Embryonic facial prominence (tissue), 1 donor: ENCODE measurements around the gene GLRA3.
A peak's percentile ranks its signal among the peaks of the same experiment; 100 is the strongest.
"Not testable (repeated sequence)": the region's sequence is repeated elsewhere in the genome, so short reads cannot be mapped to it uniquely, and the experiment has no call there.

Experiments
- DNase-seq: peaks from one replicate; pipeline ENCODE4 v3.0.0-alpha.2; 2016; ENCODE audit errors: extremely low spot score

Gene GLRA3

DNA sequence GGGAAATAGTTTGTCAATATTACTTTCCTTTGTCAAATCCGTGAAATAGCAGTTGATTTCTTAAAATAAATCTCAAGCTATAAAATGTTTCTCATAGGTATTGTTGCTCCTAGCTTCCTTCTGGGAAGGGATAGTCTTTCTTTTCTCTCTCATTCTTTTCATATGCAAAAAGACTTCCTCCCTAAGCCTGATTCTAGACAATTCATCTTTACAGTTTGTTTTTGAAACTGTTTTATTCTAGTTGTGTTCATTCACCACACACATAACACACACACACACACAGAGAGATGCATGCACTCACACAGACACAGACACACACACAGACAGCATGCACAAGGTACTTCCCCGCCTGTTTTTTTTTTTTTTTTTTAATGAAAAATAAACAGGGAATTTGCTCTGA, 18.2 kb downstream of the GLRA3 start:
- DNase-seq = no peak

DNA sequence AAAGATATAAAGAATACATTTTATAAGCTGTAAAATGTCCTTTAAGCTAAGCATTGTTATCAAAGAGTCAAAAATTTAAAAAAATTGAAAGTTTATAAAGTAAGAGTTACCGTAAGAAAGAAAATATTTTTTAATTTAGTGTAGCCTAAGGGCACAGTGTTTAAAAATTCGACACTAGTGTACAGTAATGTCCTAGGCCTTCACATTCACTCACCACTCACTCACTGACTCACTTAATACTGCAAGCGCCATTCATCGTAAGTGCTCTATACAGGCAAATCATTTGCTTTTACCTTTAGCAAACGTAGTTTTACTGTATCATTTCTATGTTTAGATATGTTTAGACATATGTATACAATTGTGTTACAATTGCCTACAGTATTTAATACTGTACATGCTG, 20.2 kb downstream of the GLRA3 start:
- no peak for DNase-seq

DNA sequence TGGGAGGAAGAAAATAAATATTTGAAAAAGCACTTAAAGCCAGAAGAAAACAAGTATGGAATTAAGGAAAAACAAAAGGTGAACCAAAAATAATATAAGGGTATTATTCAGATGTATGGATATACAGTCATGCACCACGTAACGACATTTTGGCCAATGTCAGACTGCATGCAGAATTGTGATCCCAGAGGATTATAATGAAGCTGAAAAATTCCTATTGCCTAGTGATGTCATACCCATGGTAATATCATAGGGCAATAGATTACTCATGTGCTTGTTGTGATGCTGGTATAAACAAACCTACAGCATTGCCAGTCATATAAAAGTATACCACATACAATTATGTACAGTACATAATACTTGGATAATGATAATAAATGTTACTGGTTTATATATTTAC, 20.9 kb downstream of the GLRA3 start:
- no peak for DNase-seq

DNA sequence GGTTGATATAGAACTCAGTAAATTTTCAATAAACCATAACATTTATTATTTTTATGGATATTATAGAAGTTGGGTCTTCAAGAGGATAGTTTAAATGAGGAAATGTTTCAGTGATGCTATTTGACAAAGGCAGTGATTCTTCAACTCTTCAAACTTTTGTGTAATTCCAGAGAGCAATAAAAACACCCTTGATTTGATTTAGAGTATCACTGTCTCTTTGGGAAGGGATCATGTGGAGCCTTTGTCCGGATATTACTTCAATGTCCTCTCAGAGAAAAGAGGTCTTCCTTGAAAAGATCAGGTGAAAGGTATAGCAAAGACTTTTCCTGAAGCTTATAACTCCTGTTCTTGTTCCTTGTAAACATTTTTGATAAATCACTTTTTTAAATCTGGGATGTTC, 23.3 kb downstream of the GLRA3 start:
- no peak for DNase-seq

DNA sequence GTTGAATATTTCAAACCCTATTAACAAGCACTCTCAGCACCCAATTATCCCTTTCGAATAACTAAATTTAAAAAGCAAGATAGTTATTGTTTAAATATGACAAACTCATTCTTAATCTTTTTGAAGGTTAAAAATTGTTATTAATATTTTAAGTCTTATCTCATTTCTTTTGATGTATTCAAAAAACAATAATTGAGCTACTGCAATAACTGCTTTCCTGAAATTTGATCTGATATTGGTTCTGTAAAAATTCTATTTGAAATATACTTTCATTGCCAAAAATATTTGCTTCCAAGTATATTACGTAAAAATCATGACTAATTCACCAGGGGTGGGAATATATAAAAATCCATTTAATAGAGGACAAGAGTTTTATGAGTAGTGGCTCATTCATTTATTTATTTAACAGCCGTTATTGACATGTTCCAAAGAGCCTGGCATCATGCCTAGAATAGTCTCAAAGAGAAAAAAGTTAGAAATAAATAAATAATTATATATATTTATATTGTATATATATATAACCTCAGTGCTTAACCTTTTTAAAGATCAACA, 34.4 kb downstream of the GLRA3 start:
- no peak for DNase-seq

DNA sequence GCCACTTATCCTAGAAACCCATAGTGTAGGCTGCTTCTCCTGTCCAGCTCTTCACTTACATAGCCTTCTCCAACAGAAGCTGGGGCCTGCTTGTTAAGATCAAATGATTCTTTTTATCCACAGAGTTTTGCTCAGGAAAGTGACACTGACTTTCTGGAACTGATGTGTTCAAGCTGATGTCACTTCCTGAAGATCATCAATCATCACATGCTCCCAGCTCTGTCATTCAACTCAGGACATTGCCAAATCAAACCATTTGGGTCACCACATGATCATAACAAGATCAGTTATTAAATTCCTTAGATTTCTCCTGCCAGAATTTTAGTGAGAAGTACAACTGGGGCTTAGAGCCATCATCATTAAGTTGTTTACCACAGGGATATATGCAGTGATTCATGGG, 39.4 kb downstream of the GLRA3 start:
- no peak for DNase-seq

DNA sequence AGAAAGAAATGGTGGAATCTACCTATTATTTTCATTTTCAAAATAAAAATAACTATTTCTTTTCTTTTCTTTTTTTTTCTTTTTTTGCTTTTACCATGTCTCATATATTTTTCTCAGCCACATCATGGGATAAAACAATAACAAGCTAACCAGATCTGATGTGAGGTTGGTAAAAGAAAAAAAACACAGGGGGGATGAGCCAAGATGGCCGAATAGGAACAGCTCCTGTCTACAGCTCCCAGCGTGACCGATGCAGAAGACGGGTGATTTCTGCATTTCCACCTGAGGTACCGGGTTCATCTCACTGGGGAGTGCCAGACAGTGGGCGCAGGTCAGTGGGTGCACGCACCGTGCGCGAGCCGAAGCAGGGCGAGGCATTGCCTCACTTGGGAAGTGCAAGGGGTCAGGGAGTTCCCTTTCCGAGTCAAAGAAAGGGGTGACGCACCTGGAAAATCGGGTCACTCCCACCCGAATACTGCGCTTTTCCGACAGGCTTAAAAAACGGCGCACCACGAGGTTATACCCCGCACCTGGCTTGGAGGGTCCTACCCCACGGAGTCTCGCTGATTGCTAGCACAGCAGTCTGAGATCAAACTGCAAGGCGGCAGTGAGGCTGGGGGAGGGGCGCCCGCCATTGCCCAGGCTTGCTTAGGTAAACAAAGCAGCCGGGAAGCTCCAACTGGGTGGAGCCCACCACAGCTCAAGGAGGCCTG, 50.6 kb downstream of the GLRA3 start:
- not testable (repeated sequence) for DNase-seq

DNA sequence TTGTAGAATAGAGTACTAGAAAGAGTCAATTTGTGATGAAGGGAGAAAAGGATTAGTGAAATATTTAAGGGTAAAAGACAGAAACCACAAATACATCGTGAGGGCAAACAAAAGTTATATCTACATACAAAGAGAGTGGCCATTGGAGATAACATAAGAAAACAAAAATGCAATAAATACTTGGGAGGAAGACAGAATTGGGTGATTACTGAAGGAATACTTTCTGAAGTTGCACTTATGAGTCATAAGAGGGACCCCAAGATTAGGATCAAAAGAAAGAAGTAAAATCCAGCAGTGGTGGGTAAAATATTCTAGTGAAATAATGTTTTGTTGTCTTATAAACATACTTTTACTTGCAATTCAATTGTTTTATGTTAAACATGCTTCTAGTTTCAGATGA, 53.7 kb downstream of the GLRA3 start:
- DNase-seq = no peak

DNA sequence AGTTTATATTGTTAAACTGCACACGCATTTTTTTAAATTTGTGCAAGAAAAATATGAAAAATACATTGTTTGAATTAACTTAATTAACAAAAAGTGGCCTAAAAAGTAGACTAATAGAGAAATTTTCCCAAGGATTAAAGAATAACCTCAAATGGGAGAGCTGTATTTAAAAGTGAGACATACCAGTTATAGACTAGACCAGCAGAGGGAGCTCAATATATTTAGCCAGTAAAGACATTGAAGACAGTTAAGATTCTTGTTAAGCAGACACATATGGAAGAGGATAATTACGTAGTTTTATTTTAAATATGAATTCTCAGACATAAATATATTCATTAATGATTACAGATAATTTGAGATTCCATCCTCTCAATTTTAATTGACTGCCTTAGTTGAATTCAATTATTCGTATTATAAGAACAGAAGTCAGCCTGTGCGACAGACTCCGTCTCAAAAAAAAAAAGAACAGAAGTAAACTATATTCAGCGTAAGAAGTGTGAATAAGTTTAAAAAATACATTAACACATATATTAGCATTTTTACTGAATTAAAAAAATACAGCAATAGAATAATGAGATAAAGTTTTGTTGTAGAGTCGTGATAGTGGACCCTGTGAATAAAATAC, 64.8 kb downstream of the GLRA3 start:
- peak; percentile 23 for DNase-seq

DNA sequence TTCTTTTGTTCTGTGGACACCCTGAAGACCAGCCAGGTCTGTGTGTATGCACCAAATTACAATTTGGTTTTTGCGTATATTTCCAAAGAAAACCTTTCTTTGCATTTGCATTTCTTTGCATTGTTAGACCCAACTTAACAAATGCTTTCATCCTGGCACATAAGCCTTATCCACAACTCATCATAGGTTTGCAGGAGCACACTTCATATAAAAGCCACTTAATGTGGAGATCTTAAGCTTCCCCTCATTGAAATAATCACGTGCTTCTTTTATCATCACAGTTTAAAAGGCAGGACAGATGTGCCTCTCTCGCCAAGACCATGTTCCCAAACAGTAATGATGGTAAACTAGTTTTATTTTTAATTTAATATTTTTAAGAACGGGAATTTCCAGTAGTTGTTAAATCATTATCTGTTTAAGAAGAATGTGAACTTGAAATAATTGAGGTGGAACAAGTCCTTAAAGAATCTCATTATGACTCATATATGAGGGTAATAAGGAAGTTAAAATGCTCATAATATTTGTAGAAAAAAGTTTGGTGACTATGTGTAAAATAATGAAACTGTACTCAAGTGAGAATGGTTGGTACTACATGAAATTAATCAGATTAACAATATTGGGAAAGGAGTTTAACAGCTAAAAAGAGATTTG, 65.5 kb downstream of the GLRA3 start:
- DNase-seq = no peak

DNA sequence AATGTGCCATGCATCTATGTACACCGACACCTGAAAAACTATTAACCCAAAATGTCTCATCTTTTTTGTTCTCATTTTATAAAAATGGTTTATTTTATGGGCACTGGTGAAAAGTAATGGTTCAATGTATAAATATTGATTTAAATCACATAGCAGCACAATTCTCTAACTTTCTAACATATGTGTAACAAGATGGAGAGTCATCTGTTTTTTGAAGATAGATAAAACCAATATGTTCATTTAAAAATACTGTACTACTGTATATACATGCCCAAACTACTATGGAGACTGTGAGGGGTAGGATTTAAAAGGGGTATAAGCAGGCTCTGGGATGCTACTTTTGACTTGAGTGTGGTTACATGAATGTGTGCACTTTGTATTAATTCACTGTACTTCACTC, 67.6 kb downstream of the GLRA3 start:
- DNase-seq = no peak

DNA sequence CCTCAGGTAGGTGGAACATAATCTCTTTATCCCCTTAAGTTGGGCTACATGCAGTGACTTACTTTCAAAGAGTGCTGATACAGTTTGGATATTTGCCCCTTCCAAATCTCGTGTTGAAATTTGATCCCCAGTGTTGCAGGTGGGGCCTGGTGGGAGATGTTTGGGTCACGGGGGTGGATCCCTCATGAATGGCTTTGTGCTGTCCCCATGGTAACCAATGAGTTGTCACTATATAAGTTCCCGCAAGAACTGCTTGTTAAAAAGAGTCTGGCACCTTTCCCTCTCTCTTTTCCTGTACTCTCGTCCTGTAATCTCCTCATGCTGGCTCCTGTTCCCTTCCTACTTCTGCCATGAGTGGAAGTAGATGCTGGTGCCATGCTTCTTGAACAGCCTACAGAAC, 71.3 kb downstream of the GLRA3 start:
- no peak for DNase-seq

DNA sequence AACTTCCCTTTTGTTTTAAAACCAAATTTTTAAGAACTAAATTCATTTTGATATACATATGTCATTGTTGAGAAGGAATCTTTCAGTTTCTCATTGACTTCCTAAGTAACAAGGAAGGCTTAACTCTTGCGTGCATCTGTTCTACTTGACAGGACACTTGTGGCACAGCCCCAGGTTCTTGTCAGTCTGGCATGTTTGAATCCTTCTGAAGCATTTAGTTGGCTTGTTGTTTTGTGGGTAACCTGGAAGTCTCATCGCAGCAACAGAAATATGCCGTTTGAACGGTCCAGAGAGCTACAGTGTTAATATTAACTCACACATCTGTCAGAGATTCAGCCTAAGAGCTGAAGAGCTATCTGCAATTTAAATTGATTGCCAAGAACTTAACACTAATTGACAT, 76.0 kb downstream of the GLRA3 start:
- no peak for DNase-seq

DNA sequence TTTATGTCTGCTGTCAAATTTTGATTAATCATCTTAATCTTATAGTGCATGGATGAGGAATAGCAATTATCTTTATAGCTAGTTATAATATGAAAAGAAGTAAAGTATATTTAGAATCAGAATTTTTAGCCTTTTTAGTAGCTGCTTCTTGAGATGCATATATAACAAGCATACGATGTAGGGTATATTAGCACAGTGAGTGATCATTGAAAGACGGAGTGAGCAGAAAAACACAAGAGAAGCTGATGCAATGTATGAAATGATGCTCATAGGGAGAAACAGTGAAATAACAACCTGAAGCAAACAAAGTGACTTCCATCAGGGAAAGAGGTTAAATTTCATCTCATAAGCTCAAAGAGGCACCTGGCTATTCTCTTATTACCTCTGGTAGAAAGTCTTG, 77.0 kb downstream of the GLRA3 start:
- no peak for DNase-seq

DNA sequence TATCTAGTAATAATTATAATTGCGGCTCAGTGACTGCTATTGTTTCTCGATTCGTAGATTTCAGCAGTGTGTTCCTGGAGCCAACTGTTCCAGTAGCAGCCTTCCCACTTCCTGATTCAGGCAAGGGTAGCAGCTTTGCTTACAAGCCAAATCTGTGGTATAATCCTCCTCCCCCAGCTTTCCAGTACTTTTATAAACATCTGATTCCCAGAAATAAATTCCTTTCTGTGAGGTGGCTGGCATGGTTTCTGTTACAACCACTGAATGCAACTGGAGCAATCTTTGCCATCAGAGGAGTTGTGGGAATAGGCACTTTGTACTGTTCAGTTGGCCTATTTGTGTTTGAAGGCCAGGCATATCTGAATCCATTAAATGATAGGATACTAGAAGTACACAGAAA, 80.0 kb downstream of the GLRA3 start:
- DNase-seq = no peak

DNA sequence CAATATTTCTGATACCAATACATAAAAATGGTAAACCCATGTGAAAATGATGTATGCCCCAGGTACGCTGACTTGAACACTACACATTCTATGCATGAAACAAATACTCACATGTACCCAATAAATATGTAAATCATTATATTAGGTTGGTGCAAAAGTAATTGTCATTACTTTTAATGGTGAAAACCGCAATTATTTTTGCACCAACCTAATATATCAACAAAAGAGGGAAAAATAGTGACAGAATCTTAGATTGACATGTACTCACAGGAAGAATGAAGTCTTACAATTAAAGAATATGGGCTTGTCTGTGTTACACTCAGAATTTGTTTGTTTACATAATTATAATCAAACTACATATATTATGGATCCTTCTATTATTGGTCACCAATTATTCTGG, 82.3 kb downstream of the GLRA3 start:
- DNase-seq = no peak

DNA sequence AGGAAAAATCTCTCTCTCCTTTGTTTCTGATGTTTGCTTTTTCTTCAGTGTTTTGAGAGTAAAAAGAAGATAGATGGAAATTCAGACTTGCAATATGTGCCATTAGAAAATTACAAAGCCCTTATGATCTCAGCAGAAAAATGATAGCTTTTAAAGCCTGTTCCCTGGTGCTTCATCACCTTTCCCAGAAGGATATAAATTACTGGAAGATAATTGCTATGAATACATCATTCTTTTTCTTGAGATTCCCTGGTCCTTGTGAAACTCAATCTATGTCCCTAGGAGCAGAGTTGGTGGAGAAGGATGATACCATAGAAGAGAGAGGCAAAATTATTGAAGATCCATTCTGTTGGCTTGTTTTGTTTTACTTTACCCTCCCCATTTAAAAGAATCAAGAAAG, 86.5 kb downstream of the GLRA3 start:
- DNase-seq = no peak

DNA sequence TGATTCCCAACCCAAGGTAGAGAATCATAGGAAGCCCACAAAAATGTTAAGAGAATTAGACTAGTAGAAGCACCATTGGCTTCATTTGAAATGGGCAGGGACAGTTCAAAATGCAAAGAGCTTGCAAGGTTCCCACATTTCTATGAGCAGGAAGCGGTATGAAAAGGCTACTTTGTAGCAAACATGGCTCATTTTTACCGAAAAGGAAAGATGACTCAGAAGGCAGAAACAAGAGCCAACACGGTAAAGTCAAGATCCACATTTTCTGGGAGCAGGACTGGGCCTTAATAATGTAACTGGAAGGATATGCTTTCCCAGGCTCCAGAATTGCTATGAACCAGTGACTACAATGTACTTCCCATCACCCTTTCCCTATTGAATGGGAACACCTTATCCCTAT, 89.5 kb downstream of the GLRA3 start:
- no peak for DNase-seq

DNA sequence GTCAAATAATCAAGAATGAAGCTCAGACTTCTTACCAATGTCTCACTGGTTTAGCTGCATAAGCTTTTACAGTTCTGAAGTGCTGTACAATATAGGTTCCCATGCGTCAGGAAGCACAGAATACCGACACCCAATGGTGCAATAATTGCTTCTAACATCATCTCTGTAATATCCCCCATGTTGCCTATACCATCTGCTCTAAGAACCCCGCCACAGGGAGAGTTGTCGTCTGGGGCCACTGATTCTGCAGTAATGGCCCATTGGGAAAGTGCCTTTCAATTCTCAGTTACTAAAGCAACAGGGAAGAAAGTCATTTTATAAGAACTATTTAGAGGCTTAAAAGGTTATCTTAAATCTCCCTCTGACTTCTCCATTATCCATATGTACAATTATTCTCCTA, 94.9 kb downstream of the GLRA3 start:
- DNase-seq = no peak

DNA sequence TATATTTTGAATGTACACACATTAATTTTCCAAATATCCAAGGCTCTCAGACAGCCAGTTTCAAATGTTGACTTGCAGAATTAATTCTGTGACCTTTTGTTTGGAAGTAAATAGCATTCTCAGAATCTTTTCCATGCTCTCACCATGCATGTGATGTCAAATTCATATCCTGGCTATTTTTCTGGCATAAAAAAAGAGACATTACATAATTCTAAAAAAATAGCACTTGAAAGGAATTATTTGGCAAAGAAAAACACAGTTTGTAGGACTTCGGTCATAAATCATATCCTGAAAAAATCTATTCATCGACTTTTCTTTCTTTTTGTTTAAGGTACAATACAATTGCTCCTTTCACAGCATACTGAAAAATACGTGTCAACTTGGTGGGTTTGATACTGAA, 111.2 kb downstream of the GLRA3 start:
- DNase-seq = no peak

DNA sequence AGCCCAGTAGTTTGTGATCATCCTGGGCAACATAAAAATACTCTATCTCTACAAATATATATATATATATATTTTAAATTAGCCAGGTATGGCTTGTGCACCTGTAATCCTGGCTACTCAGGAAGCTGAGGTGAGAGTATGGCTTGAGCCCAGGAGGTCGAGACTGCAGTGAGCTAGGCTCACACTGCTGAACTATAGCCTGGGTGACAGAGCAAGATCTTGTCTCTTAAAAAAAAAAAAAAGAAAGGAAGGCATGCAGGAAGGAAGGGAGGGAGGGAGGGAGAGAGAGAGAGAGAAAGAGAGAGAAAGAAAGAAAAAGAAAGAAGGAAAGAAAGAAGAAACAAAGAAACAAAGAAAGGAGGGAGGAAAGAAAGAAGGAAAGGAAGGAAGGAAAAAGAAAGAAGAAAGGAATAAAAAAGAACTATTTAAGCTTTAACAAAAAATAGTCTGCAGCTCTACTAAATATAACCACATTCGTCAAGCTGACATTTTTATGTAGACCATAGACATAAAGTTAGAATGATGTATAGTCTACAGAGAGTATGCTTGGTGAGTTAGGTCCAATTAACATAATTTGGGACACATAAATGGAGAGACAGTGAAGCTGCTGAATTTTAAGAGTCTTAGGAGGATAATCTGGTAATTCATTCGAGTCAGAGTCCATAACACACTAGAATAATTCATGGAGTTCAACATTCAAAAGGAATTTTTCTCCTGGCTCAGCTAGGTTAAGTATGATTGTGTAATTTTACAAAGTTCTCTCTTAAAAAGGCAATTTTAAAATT, 111.9 kb downstream of the GLRA3 start:
- no peak for DNase-seq
